Panc1 (cell line): Measurements from ENCODE around the gene DCLK2. TPM values are rescaled to one million over a fixed set of nuclear protein-coding genes. Genes with fewer than 3 reads are reported as not detected.

Experiments
- ATAC-seq: fragments of 200-7000 bp; cut with Tn5 transposase; 2 replicates; pipeline ENCODE4 v1.9.1; 2020; ENCODE audit warnings: mild to moderate bottlenecking, moderate library complexity
- BruUV-seq: library from RNA; stranded (reverse); fragments of 400-500 nt; replicated peaks from 2 replicates; lab custom pipeline; 2021; lab: Mats Ljungman, UMichigan
- CTCF ChIA-PET: fragments of 300-600 bp; sonication (Branson Sonifier 250); formaldehyde crosslinking; loops from one replicate; lab custom pipeline; 2022; ENCODE audit warnings: antibody characterized with exemption; lab: Charles Lee
- POLR2A ChIA-PET: fragments of 300-600 bp; sonication (Branson Sonifier 250); formaldehyde crosslinking; loops from one replicate; lab custom pipeline; 2022; ENCODE audit warnings: antibody characterized with exemption; lab: Charles Lee
- DNase-seq: peaks from one replicate; pipeline ENCODE4 v3.0.0-alpha.2; 2010; ENCODE audit warnings: low read depth, low spot score
- H3K27ac ChIP-seq: 2 replicates; pipeline ENCODE4 v1.5.1; 2011; ENCODE audit warnings: mild to moderate bottlenecking, low read length, inconsistent platforms
- H3K27me3 ChIP-seq: fragments of 200-500 bp; sonication (Bioruptor generic); 2 replicates; pipeline ENCODE4 v1.6.0; 2014; ENCODE audit warnings: low read length, inconsistent platforms; ENCODE audit not compliant: control insufficient read depth, insufficient read depth
- H3K36me3 ChIP-seq: fragments of 200-500 bp; sonication (Bioruptor generic); 2 replicates; pipeline ENCODE4 v1.5.1; 2014; ENCODE audit warnings: inconsistent platforms, mild to moderate bottlenecking, low read length, moderate library complexity; ENCODE audit not compliant: control insufficient read depth, insufficient read depth
- H3K4me1 ChIP-seq: 2 replicates; pipeline ENCODE4 v1.5.1; 2011; ENCODE audit warnings: inconsistent platforms, mild to moderate bottlenecking, low read length, moderate library complexity; ENCODE audit not compliant: control insufficient read depth, insufficient read depth
- H3K4me3 ChIP-seq, 2 experiments: 2 replicates each; pipeline ENCODE4 v1.5.1; 2011 to 2012; ENCODE audit warnings: low read depth in 2 of 2, low read length in 2 of 2, mild to moderate bottlenecking in 2 of 2, inconsistent platforms in 1 of 2, moderate library complexity in 1 of 2
- H3K9me3 ChIP-seq: fragments of 200-500 bp; sonication (Bioruptor generic); 2 replicates; pipeline ENCODE4 v1.5.1; 2014; ENCODE audit warnings: low read depth, mild to moderate bottlenecking, inconsistent platforms, low read length, moderate library complexity; ENCODE audit not compliant: control insufficient read depth, insufficient read depth
- CTCF ChIP-seq: fragments of 450-650 bp; IDR thresholded peaks from 2 replicates; pipeline ENCODE4 v1.5.1; 2017; ENCODE audit warnings: mild to moderate bottlenecking
- POLR2AphosphoS5 ChIP-seq: IDR thresholded peaks from 2 replicates; pipeline ENCODE4 v1.6.1; 2012; ENCODE audit warnings: mild to moderate bottlenecking, low read depth, low read length, moderate library complexity
- REST ChIP-seq, 2 experiments: IDR thresholded peaks; 2 replicates each; pipeline ENCODE4 v1.6.1; 2011 to 2012; ENCODE audit warnings: low read depth in 2 of 2, control low read depth in 1 of 2, low read length in 1 of 2, mild to moderate bottlenecking in 1 of 2, moderate library complexity in 1 of 2; ENCODE audit not compliant: insufficient read depth in 1 of 2
- SIN3A ChIP-seq: IDR thresholded peaks from 2 replicates; pipeline ENCODE4 v1.6.1; 2012; ENCODE audit warnings: low read depth, mild to moderate bottlenecking, low read length, moderate library complexity, borderline replicate concordance; ENCODE audit not compliant: insufficient read depth
- TCF7L2 ChIP-seq: IDR thresholded peaks from 2 replicates; pipeline ENCODE4 v1.6.1; 2011; ENCODE audit warnings: mild to moderate bottlenecking, low read depth, low read length, inconsistent platforms
- in situ Hi-C: cut with HindIII; loops from 2 replicates; pipeline ENCODE4 v1.10.0; 2016; ENCODE audit warnings: low sequenced_read_pairs, low pct_unique_long_range_greater_than_20kb
- intact Hi-C: fragments of 100-400 bp; cut with micrococcal nuclease; formaldehyde crosslinking; loops from one replicate; pipeline ENCODE4 v1.10.0; 2022; ENCODE audit not compliant: unreplicated experiment
- total RNA-seq: library from RNA; stranded (reverse); gene quantifications from one replicate; pipeline ENCODE4 v1.2.1, GENCODE V29; 2021; ENCODE audit not compliant: unreplicated experiment

The DCLK2 gene
- total RNA-seq, 1 experiment from 2014 or later = 9.5 TPM

GRCh38 chr4:150038335-150039076 is 39.7 kb upstream of the DCLK2 start:
- DNase-seq (no peak), ATAC-seq (no peak)
- Histone ChIP-seq H3K4me3 (no peak overlapping the region), H3K27me3 (no peaks in the 10 kb centered on the region), H3K9me3 (no peaks in the 10 kb centered on the region), H3K4me1 (no peaks in the 10 kb centered on the region), H3K27ac (no peak overlapping the region), H3K36me3 (no peaks in the 10 kb centered on the region)
- TF ChIP-seq REST (IDR thresholded peaks at IDR 0.05; ENCODE audit: insufficient read depth in 1 of 2, low read depth in 2 of 2, low read length in 1 of 2) = no peak
- no peak for TF ChIP-seq SIN3A
- TF ChIP-seq CTCF = no peak
- TF ChIP-seq POLR2AphosphoS5 = no peak
- TF ChIP-seq TCF7L2 = no peak
- POLR2A ChIA-PET = no interaction called here
- intact Hi-C loops (no loop called here), in situ Hi-C loops (no loop called here)
- CTCF ChIA-PET = no interaction called here
- no TSS peak for BruUV-seq

GRCh38 chr4:150039274-150040127 is 38.7 kb upstream of the DCLK2 start:
- DNase-seq (no peak), ATAC-seq (no peak)
- no peaks in the 10 kb centered on the region for H3K9me3 ChIP-seq
- intact Hi-C loops = no loop called here
- H3K4me1 ChIP-seq = no peaks in the 10 kb centered on the region
- H3K36me3 ChIP-seq = no peaks in the 10 kb centered on the region
- H3K27ac ChIP-seq = no peak overlapping the region
- in situ Hi-C loops = no loop called here
- ChIA-PET POLR2A (no interaction called here), CTCF (no interaction called here)
- H3K27me3 ChIP-seq = no peaks in the 10 kb centered on the region
- H3K4me3 ChIP-seq = no peak overlapping the region
- BruUV-seq = no TSS peak
- TF ChIP-seq POLR2AphosphoS5 (no peak), TCF7L2 (no peak), CTCF (no peak), SIN3A (no peak), REST (IDR thresholded peaks at IDR 0.05; ENCODE audit: insufficient read depth in 1 of 2, low read depth in 2 of 2, low read length in 1 of 2) (no peak)
